ENCODE data around the gene NAT8L. TPM values are rescaled to one million over a fixed set of nuclear protein-coding genes. Genes with fewer than 3 reads are reported as not detected.

Gene NAT8L
- total RNA-seq, 2 donors from 2014 or later = 0.41 to 36.4 TPM

DNA sequence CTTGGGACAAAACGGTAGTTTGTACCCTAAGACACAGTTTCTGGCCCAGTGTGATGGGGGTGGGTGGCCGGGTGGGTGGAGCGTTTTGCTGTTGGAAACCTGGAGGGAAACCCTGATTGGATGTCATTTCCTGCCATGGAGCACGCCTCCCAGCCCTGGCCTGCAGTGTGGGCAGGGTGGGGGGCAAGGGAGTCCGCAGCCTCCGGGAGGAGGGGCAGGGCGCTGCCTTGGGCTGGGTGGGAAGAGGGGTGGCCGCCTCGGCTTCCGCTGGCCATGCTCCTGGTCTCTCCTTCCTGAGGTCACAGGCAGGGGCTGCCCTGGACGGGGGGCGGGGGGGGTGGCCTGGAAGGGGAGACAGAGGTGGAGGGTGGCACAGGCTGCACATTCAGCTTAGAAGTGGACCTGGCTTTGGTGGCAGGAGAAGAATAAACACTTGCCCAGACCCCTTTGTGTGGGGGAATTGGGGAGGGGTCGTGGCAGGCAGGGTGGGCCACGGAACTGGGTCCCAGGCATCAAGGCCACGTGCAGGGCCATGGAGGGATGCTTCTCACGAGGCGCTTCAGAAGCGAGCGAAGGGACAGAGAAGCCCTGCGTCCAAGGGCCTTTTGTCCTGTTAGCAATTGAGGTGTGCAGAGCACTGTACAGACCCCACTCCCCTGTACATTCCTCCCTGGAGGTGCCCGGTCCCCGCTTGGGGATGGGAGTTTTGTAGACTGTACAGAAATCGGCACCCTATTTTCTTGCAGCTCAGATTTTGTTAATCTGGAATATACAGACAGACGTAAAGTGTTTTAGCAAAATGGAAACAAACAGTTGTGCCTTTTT is 6.2 kb downstream of the NAT8L start:
- intact Hi-C loops (cut with DNase I) = no loop called here
- no peaks in the 10 kb centered on the region for H3K4me1 ChIP-seq (replicated peaks)
- no peak for DNase-seq (ENCODE audit: low spot score)
- TF ChIP-seq POLR2A (IDR thresholded peaks at IDR 0.05) = no peak
- TF ChIP-seq, protein P1, sequence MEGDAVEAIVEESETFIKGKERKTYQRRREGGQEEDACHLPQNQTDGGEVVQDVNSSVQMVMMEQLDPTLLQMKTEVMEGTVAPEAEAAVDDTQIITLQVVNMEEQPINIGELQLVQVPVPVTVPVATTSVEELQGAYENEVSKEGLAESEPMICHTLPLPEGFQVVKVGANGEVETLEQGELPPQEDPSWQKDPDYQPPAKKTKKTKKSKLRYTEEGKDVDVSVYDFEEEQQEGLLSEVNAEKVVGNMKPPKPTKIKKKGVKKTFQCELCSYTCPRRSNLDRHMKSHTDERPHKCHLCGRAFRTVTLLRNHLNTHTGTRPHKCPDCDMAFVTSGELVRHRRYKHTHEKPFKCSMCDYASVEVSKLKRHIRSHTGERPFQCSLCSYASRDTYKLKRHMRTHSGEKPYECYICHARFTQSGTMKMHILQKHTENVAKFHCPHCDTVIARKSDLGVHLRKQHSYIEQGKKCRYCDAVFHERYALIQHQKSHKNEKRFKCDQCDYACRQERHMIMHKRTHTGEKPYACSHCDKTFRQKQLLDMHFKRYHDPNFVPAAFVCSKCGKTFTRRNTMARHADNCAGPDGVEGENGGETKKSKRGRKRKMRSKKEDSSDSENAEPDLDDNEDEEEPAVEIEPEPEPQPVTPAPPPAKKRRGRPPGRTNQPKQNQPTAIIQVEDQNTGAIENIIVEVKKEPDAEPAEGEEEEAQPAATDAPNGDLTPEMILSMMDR (IDR thresholded peaks at IDR 0.05) = no peak
- TF ChIP-seq POLR2AphosphoS5 (IDR thresholded peaks at IDR 0.05) = no peak
- no peak overlapping the region for H3K4me3 ChIP-seq
- WGBS = 81% methylated on average over 24 of the region's 24 CpGs
- peaks cover under 1% of the 10 kb centered on the region for H3K27me3 ChIP-seq (replicated peaks; ENCODE audit: insufficient read depth)
- H3K9me3 ChIP-seq = no peaks in the 10 kb centered on the region
- no peak overlapping the region for H3K27ac ChIP-seq
- H3K36me3 ChIP-seq = no peaks in the 10 kb centered on the region

DNA sequence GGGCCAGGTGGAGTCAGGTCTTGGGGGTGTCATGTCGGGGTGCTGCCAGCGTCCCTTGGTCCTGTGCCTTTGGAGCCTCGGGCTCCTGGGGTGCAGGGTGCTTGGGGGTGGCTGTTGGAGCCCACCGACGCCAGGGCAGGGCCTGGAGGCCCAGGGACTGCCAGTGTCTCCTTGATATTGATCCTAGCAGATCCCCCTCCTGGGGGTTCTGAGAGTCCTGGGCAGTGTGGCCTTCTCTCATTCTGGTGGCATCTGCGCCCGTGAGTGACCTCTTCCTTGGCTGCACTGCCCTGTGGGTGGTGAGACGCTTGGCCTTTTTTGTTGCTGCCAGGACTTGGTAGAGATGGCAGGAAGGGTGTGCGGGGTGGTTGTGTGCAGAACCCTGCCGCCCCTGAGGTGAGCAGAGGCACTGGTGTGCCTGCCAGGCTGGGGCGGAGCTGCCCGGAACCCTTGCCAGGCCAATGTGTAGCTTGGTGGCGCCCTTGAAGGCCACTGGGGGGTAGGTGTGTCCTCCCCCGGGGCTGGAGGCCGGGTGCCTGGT is 7.0 kb downstream of the NAT8L start:
- TF ChIP-seq POLR2AphosphoS5 (IDR thresholded peaks at IDR 0.05) = no peak
- TF ChIP-seq, protein P1 (IDR thresholded peaks at IDR 0.05) = no peak
- TF ChIP-seq POLR2A (IDR thresholded peaks at IDR 0.05) = no peak
- intact Hi-C loops (cut with DNase I) = no loop called here
- Histone ChIP-seq H3K27me3 (replicated peaks; ENCODE audit: insufficient read depth) (no peaks in the 10 kb centered on the region), H3K27ac (no peak overlapping the region), H3K4me3 (no peak overlapping the region), H3K4me1 (replicated peaks) (no peaks in the 10 kb centered on the region), H3K9me3 (no peaks in the 10 kb centered on the region), H3K36me3 (no peaks in the 10 kb centered on the region)
- DNase-seq (ENCODE audit: low spot score) = no peak
- WGBS = 84% methylated on average over 15 of the region's 15 CpGs

DNA sequence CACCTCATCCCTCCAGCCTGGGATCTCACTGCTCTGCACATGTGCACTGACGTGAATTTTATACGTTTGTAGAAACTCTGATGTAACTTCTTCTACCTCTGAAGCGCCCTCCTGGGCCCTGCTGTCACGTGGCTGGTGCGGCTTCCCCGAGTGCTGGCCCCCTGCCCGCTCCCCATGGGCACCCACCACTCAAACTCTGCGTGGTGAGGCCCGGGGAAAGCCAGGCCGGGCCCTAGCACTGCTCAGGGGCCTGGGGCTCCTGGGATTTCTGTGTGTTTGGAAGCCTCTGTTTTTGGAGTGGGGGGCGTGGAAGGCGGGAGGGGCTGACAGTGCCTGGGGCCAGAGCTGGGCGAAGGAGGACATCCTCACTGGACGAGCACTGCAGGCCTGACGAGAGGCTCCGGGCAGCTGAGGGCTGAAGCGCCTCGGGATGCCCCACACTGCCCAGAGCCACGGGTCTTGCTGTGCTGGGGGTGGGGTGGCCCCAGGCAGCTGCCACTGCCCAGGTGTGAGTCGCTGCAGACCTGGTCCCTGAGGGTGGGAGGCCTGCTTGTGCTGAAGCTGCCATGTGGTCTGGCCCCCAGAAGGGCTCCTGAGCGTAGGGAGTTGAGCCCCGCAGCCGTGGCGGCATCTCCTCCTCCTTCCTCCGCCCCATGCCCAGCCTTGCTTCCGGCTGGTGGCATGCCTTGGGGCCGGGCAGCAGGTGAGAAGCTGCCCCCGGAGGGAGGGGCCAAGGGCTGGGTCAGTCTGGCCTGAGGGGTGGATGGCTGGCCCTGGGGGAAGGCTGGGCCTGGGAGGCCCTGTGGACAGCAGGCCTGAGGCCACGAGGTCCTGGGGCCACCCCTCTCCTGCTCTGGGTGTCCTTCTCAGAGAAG is 7.7 kb downstream of the NAT8L start:
- H3K4me1 ChIP-seq (replicated peaks) = no peaks in the 10 kb centered on the region
- H3K9me3 ChIP-seq = no peaks in the 10 kb centered on the region
- H3K36me3 ChIP-seq = no peaks in the 10 kb centered on the region
- H3K27me3 ChIP-seq (replicated peaks; ENCODE audit: insufficient read depth) = no peaks in the 10 kb centered on the region
- TF ChIP-seq POLR2AphosphoS5 (IDR thresholded peaks at IDR 0.05) (no peak), POLR2A (IDR thresholded peaks at IDR 0.05) (no peak)
- TF ChIP-seq, protein P1 (IDR thresholded peaks at IDR 0.05) = no peak
- DNase-seq (ENCODE audit: low spot score) = no peak
- H3K27ac ChIP-seq = no peak overlapping the region
- 71% methylated on average over 23 of the region's 29 CpGs for WGBS
- intact Hi-C loops (cut with DNase I) = no loop called here
- no peak overlapping the region for H3K4me3 ChIP-seq

DNA sequence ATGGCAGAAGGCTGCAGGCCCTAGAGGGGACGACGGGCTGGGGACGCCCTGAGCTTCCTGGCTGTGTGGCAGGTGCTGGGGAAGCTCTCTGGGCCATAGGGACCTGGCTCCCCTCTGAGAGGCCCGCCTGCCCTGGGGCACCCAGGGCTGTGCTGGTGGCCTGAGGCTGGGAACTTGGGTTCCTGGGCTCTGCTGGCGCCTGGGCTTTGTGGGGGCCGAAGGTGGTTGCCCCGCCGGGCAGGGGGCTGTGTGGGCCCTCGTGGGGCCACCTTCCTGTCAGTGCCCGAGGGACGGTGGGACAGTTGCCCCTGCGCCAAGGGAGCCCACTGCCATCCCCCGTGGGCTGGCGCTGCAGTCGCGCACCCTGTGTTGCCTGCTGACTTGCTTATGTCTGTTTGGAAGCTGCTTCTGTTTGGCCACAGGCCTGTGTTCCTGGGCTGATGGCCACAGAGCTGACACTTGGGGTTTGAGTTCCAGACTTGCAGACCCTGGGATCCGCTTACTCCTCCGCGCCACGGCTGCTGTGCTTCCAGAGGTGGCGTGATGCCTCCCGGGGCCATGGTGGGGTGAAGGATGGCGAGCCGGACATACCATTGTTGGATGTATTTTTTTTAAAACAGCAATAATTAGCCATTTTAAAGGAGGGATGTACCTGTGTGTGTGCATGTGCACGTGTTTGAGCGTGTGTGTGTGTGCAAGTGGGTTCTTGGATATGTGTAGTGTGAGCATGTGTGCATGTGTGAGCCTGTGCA is 8.5 kb downstream of the NAT8L start:
- no peaks in the 10 kb centered on the region for H3K36me3 ChIP-seq
- DNase-seq (ENCODE audit: low spot score) = no peak
- TF ChIP-seq, protein P1 (IDR thresholded peaks at IDR 0.05) = no peak
- no peak for TF ChIP-seq POLR2AphosphoS5 (IDR thresholded peaks at IDR 0.05)
- TF ChIP-seq POLR2A (IDR thresholded peaks at IDR 0.05) = no peak
- H3K4me3 ChIP-seq = no peak overlapping the region
- 81% methylated on average over 26 of the region's 26 CpGs for WGBS
- no peaks in the 10 kb centered on the region for H3K9me3 ChIP-seq
- H3K27me3 ChIP-seq (replicated peaks; ENCODE audit: insufficient read depth) = no peaks in the 10 kb centered on the region
- H3K27ac ChIP-seq = no peak overlapping the region
- no peaks in the 10 kb centered on the region for H3K4me1 ChIP-seq (replicated peaks)
- intact Hi-C loops (cut with DNase I) = no loop called here
